ENCODE measurements around the gene CYP4V2.
"Not testable (repeated sequence)": the region's sequence is repeated elsewhere in the genome, so short reads cannot be mapped to it uniquely, and the experiment has no call there.

The CYP4V2 gene

GRCh38 chr4:186228514-186228894 is 37.1 kb downstream of the CYP4V2 start:
- DNase-seq (ENCODE audit: low spot score), result no peak

GRCh38 chr4:186234367-186234766 is 43.0 kb downstream of the CYP4V2 start:
- DNase-seq (ENCODE audit: low spot score), result no peak

GRCh38 chr4:186236126-186236525 is 44.8 kb downstream of the CYP4V2 start:
- no peak for DNase-seq (ENCODE audit: low spot score)

- DNase-seq (ENCODE audit: low spot score), result no peak
Observed at GRCh38 chr4:186240452-186240847, 49.1 kb downstream of the CYP4V2 start.

- DNase-seq (ENCODE audit: low spot score), result no peak
Observed at GRCh38 chr4:186240848-186241491, 49.6 kb downstream of the CYP4V2 start.

- DNase-seq (ENCODE audit: low spot score), result no peak
Observed at GRCh38 chr4:186241616-186242015, 50.2 kb downstream of the CYP4V2 start.

- not testable (repeated sequence) for DNase-seq (ENCODE audit: low spot score)
Observed at GRCh38 chr4:186242031-186242430, 50.7 kb downstream of the CYP4V2 start.

- no peak for DNase-seq (ENCODE audit: low spot score)
Observed at GRCh38 chr4:186243331-186243730, 52.0 kb downstream of the CYP4V2 start.

- no peak for DNase-seq (ENCODE audit: low spot score)
Observed at GRCh38 chr4:186244835-186245234, 53.5 kb downstream of the CYP4V2 start.

- not testable (repeated sequence) for DNase-seq (ENCODE audit: low spot score)
Observed at GRCh38 chr4:186247062-186247752, 55.8 kb downstream of the CYP4V2 start.

- no peak for DNase-seq (ENCODE audit: low spot score)
Observed at GRCh38 chr4:186248643-186249042, 57.3 kb downstream of the CYP4V2 start.

- DNase-seq (ENCODE audit: low spot score), result no peak
Observed at GRCh38 chr4:186249785-186250754, 58.7 kb downstream of the CYP4V2 start.

- DNase-seq (ENCODE audit: low spot score), result no peak
Observed at GRCh38 chr4:186250760-186251159, 59.4 kb downstream of the CYP4V2 start.

- DNase-seq (ENCODE audit: low spot score), result no peak
Observed at GRCh38 chr4:186255122-186255521, 63.8 kb downstream of the CYP4V2 start.

- no peak for DNase-seq (ENCODE audit: low spot score)
Observed at GRCh38 chr4:186258216-186258811, 66.9 kb downstream of the CYP4V2 start.

GRCh38 chr4:186260117-186260503 is 68.7 kb downstream of the CYP4V2 start:
- DNase-seq (ENCODE audit: low spot score), result no peak

Data from HuH-7.5 (cell line).